ENCODE measurements around the gene KIFC1. TPM values are rescaled to one million over a fixed set of nuclear protein-coding genes. Genes with fewer than 3 reads are reported as not detected.

Gene KIFC1
- total and polyA plus RNA-seq, 9 of the 15 experiments (the other 6 are each of a cell fraction or from before 2014, with no cell fraction given), result 1.3 to 95.2 (median 76.9) TPM

DNA sequence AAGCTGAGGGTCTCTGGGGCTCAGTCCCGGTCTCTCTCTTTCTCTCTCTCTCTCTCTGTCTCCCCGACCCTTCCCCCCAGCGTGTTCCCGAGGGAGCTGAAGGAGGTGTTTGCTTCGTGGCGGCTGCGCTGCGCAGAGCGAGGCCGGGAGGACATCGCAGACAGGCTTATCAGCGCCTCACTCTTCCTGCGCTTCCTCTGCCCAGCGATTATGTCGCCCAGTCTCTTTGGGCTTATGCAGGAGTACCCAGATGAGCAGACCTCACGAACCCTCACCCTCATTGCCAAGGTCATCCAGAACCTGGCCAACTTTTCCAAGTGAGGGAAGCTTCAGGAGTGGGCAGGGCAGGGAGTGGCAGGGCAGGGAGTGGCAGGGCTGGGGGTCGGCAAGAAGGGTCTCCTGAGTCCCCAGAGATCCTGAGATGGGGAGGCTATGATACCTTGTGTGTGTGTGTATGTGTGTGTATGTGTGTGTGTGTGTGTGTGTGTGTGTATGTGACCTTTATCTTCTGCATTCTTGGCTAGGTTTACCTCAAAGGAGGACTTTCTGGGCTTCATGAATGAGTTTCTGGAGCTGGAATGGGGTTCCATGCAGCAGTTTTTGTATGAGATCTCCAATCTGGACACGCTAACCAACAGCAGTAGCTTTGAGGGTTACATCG, 49.2 kb downstream of the KIFC1 start (continued):
- no peak for TF ChIP-seq ZNF143 (CRISPR knock-in tag; IDR thresholded peaks at IDR 0.05)
- TF ChIP-seq SETDB1 (IDR thresholded peaks at IDR 0.05; ENCODE audit: low read length), result no peak
- 0 out of 2 replicates have a peak, but pooled peaks have one; percentile 13 for TF ChIP-seq NBN (IDR thresholded peaks at IDR 0.05; ENCODE audit: low read depth)
- TF ChIP-seq, protein P1, sequence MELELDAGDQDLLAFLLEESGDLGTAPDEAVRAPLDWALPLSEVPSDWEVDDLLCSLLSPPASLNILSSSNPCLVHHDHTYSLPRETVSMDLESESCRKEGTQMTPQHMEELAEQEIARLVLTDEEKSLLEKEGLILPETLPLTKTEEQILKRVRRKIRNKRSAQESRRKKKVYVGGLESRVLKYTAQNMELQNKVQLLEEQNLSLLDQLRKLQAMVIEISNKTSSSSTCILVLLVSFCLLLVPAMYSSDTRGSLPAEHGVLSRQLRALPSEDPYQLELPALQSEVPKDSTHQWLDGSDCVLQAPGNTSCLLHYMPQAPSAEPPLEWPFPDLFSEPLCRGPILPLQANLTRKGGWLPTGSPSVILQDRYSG (tag; conservative IDR thresholded peaks at IDR 0.05; ENCODE audit: low read depth), result no peak
- TF ChIP-seq XRCC5 (IDR thresholded peaks at IDR 0.05; ENCODE audit: low read depth, low read length), result no peak
- TF ChIP-seq TAF7 (tag; IDR thresholded peaks at IDR 0.05), result no peak
- 0 out of 2 replicates have a peak, but pooled peaks have one; percentile 15 for TF ChIP-seq ERF (CRISPR knock-in tag; IDR thresholded peaks at IDR 0.05)
- no peak for TF ChIP-seq NCOA6 (IDR thresholded peaks at IDR 0.05)
- TF ChIP-seq, protein P2, sequence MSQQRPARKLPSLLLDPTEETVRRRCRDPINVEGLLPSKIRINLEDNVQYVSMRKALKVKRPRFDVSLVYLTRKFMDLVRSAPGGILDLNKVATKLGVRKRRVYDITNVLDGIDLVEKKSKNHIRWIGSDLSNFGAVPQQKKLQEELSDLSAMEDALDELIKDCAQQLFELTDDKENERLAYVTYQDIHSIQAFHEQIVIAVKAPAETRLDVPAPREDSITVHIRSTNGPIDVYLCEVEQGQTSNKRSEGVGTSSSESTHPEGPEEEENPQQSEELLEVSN (IDR thresholded peaks at IDR 0.05; ENCODE audit: borderline replicate concordance in 1 of 2, extremely low read depth in 1 of 2, insufficient read depth in 1 of 2, insufficient read length in 1 of 2, low read depth in 1 of 2, low read length in 1 of 2, poor library complexity in 1 of 2, severe bottlenecking in 1 of 2), result peak; percentile 18 to 60
- TF ChIP-seq NR4A1 (CRISPR knock-in tag; IDR thresholded peaks at IDR 0.05), result no peak
- 0 out of 2 replicates have a peak, but pooled peaks have one; percentile 28 for TF ChIP-seq NR4A1 (tag; IDR thresholded peaks at IDR 0.05)
- TF ChIP-seq ZNF431 (CRISPR knock-in tag; IDR thresholded peaks at IDR 0.05), result no peak
- TF ChIP-seq SPI1 (IDR thresholded peaks at IDR 0.05; ENCODE audit: borderline replicate concordance, low read depth, low read length), result peak; percentile 54; the same call in 1 of the 2 replicates
- TF ChIP-seq, protein P3, sequence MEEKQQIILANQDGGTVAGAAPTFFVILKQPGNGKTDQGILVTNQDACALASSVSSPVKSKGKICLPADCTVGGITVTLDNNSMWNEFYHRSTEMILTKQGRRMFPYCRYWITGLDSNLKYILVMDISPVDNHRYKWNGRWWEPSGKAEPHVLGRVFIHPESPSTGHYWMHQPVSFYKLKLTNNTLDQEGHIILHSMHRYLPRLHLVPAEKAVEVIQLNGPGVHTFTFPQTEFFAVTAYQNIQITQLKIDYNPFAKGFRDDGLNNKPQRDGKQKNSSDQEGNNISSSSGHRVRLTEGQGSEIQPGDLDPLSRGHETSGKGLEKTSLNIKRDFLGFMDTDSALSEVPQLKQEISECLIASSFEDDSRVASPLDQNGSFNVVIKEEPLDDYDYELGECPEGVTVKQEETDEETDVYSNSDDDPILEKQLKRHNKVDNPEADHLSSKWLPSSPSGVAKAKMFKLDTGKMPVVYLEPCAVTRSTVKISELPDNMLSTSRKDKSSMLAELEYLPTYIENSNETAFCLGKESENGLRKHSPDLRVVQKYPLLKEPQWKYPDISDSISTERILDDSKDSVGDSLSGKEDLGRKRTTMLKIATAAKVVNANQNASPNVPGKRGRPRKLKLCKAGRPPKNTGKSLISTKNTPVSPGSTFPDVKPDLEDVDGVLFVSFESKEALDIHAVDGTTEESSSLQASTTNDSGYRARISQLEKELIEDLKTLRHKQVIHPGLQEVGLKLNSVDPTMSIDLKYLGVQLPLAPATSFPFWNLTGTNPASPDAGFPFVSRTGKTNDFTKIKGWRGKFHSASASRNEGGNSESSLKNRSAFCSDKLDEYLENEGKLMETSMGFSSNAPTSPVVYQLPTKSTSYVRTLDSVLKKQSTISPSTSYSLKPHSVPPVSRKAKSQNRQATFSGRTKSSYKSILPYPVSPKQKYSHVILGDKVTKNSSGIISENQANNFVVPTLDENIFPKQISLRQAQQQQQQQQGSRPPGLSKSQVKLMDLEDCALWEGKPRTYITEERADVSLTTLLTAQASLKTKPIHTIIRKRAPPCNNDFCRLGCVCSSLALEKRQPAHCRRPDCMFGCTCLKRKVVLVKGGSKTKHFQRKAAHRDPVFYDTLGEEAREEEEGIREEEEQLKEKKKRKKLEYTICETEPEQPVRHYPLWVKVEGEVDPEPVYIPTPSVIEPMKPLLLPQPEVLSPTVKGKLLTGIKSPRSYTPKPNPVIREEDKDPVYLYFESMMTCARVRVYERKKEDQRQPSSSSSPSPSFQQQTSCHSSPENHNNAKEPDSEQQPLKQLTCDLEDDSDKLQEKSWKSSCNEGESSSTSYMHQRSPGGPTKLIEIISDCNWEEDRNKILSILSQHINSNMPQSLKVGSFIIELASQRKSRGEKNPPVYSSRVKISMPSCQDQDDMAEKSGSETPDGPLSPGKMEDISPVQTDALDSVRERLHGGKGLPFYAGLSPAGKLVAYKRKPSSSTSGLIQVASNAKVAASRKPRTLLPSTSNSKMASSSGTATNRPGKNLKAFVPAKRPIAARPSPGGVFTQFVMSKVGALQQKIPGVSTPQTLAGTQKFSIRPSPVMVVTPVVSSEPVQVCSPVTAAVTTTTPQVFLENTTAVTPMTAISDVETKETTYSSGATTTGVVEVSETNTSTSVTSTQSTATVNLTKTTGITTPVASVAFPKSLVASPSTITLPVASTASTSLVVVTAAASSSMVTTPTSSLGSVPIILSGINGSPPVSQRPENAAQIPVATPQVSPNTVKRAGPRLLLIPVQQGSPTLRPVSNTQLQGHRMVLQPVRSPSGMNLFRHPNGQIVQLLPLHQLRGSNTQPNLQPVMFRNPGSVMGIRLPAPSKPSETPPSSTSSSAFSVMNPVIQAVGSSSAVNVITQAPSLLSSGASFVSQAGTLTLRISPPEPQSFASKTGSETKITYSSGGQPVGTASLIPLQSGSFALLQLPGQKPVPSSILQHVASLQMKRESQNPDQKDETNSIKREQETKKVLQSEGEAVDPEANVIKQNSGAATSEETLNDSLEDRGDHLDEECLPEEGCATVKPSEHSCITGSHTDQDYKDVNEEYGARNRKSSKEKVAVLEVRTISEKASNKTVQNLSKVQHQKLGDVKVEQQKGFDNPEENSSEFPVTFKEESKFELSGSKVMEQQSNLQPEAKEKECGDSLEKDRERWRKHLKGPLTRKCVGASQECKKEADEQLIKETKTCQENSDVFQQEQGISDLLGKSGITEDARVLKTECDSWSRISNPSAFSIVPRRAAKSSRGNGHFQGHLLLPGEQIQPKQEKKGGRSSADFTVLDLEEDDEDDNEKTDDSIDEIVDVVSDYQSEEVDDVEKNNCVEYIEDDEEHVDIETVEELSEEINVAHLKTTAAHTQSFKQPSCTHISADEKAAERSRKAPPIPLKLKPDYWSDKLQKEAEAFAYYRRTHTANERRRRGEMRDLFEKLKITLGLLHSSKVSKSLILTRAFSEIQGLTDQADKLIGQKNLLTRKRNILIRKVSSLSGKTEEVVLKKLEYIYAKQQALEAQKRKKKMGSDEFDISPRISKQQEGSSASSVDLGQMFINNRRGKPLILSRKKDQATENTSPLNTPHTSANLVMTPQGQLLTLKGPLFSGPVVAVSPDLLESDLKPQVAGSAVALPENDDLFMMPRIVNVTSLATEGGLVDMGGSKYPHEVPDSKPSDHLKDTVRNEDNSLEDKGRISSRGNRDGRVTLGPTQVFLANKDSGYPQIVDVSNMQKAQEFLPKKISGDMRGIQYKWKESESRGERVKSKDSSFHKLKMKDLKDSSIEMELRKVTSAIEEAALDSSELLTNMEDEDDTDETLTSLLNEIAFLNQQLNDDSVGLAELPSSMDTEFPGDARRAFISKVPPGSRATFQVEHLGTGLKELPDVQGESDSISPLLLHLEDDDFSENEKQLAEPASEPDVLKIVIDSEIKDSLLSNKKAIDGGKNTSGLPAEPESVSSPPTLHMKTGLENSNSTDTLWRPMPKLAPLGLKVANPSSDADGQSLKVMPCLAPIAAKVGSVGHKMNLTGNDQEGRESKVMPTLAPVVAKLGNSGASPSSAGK (IDR thresholded peaks at IDR 0.05), result peak; percentile 70
- TF ChIP-seq MTA3 (IDR thresholded peaks at IDR 0.05; ENCODE audit: borderline replicate concordance), result peak; percentile 61; the same call in 1 of the 2 replicates
